Transverse colon (tissue), 4 donors: ENCODE results near the gene SELENOK. TPM values are rescaled to one million over a fixed set of nuclear protein-coding genes. Genes with fewer than 3 reads are reported as not detected.
A peak's percentile ranks its signal among the peaks of the same experiment; 100 is the strongest.

Experiments
- DNase-seq: peaks from one replicate; pipeline ENCODE4 v3.0.0-alpha.2; 2019
- H3K27ac ChIP-seq, 4 donors: fragments of 200-600 bp; sonication (generic); 2 replicates each; pipeline ENCODE4 v1.5.1; 2016 to 2018; ENCODE audit warnings: inconsistent platforms in 4 of 4
- H3K27me3 ChIP-seq: fragments of 200-600 bp; sonication (generic); 2 replicates; pipeline ENCODE4 v1.5.1; 2017; ENCODE audit warnings: inconsistent platforms
- H3K36me3 ChIP-seq, 4 donors: fragments of 200-600 bp; sonication (generic); 2 replicates each; pipeline ENCODE4 v1.5.1; 2017 to 2019; ENCODE audit warnings: inconsistent platforms in 4 of 4
- H3K4me1 ChIP-seq, 4 donors: fragments of 200-600 bp; sonication (generic); 2 replicates each; pipeline ENCODE4 v1.5.1; 2017 to 2020; ENCODE audit warnings: inconsistent platforms in 4 of 4
- H3K4me3 ChIP-seq, 4 donors: fragments of 200-600 bp; sonication (generic); 1 replicate in 1 of 4; 2 replicates in 3 of 4; pipeline versions ENCODE4 v1.5.1 to v1.6.1; 2017 to 2019; ENCODE audit warnings: inconsistent platforms in 4 of 4
- H3K9me3 ChIP-seq, 2 donors: fragments of 200-600 bp; sonication (generic); 2 replicates each; pipeline ENCODE4 v1.5.1; 2017 to 2019; ENCODE audit warnings: inconsistent platforms in 2 of 2
- EP300 ChIP-seq: sonication (generic); formaldehyde crosslinking; IDR thresholded peaks from one replicate; pipeline ENCODE4 v1.6.1; 2017; ENCODE audit warnings: antibody characterized with exemption, low read depth
- POLR2A ChIP-seq: fragments of 450-650 bp; IDR thresholded peaks from one replicate; pipeline ENCODE4 v1.6.1; 2016; ENCODE audit warnings: antibody characterized with exemption, mild to moderate bottlenecking, moderate library complexity
- POLR2AphosphoS5 ChIP-seq, 3 donors: sonication (generic); formaldehyde crosslinking; IDR thresholded peaks; one replicate each; pipeline ENCODE4 v1.6.1; 2016; ENCODE audit warnings: antibody characterized with exemption in 3 of 3
- WGBS, 2 donors: methylation state at CpG; one replicate each; pipeline ENCODE4 v1.1.5; 2018; ENCODE audit warnings: low coverage in 1 of 2; 5-methylcytosine and 5-hydroxymethylcytosine counted together
- in situ Hi-C, 4 donors: fragments of 200-750 bp; cut with MboI; loops; one replicate each; pipeline versions ENCODE4 v1.15.0 to v1.15.1; 2017; ENCODE audit warnings: low sequenced_read_pairs in 3 of 4, low pct_ligation_motif_present in 1 of 4, low pct_unique_long_range_greater_than_20kb in 1 of 4
- intact Hi-C: fragments of 100-400 bp; cut with DNase I; formaldehyde crosslinking; loops from one replicate; pipeline ENCODE4 v1.15.1; 2023; ENCODE audit warnings: low total_unique reads
- total RNA-seq, 4 donors: library from RNA; depleted of rRNA; stranded (reverse); fragments of >200 nt; gene quantifications; one replicate each; pipeline ENCODE4 v1.1.0, GENCODE V29; 2016
- TF ChIP-seq, protein P1 (sequence below), 5 experiments: fragments of 200-600 bp in 3 of 5; fragments of 450-650 bp in 2 of 5; sonication (generic) in 3 of 5; IDR thresholded peaks; 1 replicate in 2 of 5; 2 replicates in 3 of 5; pipeline ENCODE4 v1.5.1; 2016 to 2017; ENCODE audit warnings: antibody characterized with exemption in 5 of 5, inconsistent platforms in 3 of 5, mild to moderate bottlenecking in 2 of 5, moderate library complexity in 1 of 5

SELENOK gene
- total RNA-seq, 4 donors from 2014 or later: 14.6 to 77.4 (median 35.6) TPM

DNA sequence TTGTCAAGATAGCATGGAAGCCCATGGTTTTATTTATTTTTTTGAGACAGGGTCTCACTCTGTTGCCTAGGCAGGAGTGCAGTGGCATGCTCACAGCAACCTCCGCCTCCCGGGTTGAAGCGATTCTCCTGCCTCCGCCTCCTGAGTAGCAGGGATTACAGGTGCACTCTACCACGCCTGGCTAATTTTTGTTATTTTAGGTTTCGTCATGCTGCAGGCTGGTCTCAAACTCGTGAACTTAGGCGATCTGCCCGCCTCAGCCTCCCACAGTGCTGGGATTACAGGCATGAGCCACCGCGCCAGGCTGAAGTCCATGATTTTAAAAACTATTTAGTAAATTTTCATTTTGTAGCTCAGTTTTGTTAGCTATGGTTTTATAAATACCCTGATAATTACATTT is 7.0 kb downstream of the SELENOK start:
- no peak for TF ChIP-seq POLR2A
- TF ChIP-seq EP300: no peak
- TF ChIP-seq, protein P1, sequence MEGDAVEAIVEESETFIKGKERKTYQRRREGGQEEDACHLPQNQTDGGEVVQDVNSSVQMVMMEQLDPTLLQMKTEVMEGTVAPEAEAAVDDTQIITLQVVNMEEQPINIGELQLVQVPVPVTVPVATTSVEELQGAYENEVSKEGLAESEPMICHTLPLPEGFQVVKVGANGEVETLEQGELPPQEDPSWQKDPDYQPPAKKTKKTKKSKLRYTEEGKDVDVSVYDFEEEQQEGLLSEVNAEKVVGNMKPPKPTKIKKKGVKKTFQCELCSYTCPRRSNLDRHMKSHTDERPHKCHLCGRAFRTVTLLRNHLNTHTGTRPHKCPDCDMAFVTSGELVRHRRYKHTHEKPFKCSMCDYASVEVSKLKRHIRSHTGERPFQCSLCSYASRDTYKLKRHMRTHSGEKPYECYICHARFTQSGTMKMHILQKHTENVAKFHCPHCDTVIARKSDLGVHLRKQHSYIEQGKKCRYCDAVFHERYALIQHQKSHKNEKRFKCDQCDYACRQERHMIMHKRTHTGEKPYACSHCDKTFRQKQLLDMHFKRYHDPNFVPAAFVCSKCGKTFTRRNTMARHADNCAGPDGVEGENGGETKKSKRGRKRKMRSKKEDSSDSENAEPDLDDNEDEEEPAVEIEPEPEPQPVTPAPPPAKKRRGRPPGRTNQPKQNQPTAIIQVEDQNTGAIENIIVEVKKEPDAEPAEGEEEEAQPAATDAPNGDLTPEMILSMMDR (IDR thresholded peaks at IDR 0.05): no peak
- TF ChIP-seq POLR2AphosphoS5 (IDR thresholded peaks at IDR 0.05): no peak
- Histone ChIP-seq H3K27me3 (no peaks in the 10 kb centered on the region), H3K4me1 (peaks cover 9 to 23% (median 11%) of the 10 kb centered on the region in 4 donors), H3K4me3 (no peak overlapping the region), H3K36me3 (peaks cover 0 to 24% (median 6%) of the 10 kb centered on the region in 4 donors), H3K27ac (no peak overlapping the region), H3K9me3 (no peaks in the 10 kb centered on the region)
- intact Hi-C loops (loop anchor here (10.0 kb wide), 1 partner anchor 630 kb away; the partner anchor contains the start of gene TKT), in situ Hi-C loops (loop anchor here in 1 of 4 donors (25.0 kb wide), 1 partner anchor 547 kb away; the partner anchor contains the start of gene DCP1A)
- WGBS, 2 donors: 92 to 96% methylated on average over 8 to 11 of the region's 11 CpGs
- DNase-seq: no peak

DNA sequence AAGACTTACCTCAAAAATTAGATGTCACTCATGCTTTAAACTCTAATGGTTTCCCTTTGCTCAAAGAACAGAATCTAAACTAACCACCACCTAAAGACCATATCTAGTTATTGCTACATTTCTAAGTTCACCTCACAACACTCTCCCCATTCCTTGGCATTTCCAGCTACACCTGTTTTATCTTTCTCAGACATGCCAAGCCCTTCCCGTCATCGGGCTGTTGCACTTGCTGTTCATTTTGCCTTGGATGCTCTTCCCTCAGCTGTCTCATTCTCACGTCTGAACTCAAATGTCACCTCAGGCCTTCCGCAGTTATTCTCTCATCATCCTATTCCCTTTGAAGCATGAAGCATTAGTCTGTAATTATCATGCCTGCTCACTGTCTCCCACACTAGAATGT is 8.7 kb downstream of the SELENOK start:
- Histone ChIP-seq H3K36me3 (peaks cover 0 to 39% (median 12%) of the 10 kb centered on the region in 4 donors), H3K9me3 (no peaks in the 10 kb centered on the region), H3K4me3 (no peak overlapping the region), H3K4me1 (peaks cover 5 to 14% (median 11%) of the 10 kb centered on the region in 4 donors), H3K27me3 (no peaks in the 10 kb centered on the region), H3K27ac (no peak overlapping the region)
- intact Hi-C loops (loop anchor here (10.0 kb wide), 1 partner anchor 628 kb away; the partner anchor contains the start of gene TKT), in situ Hi-C loops (loop anchor here in 1 of 4 donors (25.0 kb wide), 1 partner anchor 546 kb away; the partner anchor contains the start of gene DCP1A)
- no peak for DNase-seq
- TF ChIP-seq POLR2AphosphoS5 (IDR thresholded peaks at IDR 0.05) (no peak), POLR2A (no peak), EP300 (no peak)
- TF ChIP-seq, protein P1 (IDR thresholded peaks at IDR 0.05): no peak
- 88 to 89% methylated on average over 4 of the region's 4 CpGs for WGBS, 2 donors

DNA sequence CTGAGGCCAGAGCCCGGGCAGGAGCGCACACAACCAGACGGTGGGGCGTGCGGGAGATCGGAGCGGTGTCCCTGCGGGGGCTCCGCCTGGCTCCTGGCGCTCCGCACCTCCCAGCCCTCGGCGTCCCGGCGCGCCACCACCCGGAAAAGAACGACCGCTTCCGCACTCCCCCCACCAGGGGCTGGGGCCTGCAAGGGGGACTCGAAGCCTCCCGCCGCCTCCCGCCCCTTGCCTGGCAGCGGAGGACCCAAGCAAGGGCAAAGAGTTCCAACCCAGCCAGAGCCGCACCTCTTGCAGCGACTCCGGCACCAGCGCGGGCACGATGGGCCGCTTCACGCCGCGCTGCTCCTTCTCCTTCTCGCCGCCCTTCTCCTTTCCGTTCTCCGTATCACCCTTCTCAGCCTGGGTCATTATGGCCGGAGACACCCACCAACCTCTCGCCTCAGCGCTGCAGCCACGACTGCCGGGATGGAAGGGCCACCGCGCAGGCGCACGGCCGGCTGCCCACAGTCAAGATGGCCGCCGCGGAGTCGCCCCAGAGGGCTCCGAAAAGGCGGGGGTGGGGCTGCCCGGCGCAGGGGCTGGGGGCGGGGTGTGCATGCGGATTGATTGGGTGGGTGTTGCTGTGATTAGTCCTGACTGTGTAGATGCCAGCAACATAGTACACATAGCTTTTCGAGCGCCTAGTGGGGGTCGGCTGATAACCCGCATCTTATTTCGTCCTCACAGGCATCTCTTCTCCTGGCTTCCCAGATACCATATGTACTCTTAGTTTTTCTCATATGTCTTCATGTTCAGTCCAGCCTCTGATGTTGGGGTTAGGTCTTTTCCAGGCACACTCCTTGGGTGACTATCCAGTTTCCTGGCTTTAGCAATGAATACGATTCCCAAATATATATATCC is 9.7 kb downstream of the SELENOK start, which contains the start of gene ACTR8:
TSS of gene ACTR8 (minus strand) at position 462 of the 903 bp plus-strand sequence. CDS start at position 411, 51 bp downstream.
- no peaks in the 10 kb centered on the region for H3K9me3 ChIP-seq
- intact Hi-C loops (loop anchor here (10.0 kb wide), 1 partner anchor 627 kb away; the partner anchor contains the start of gene TKT), in situ Hi-C loops (loop anchor here in 1 of 4 donors (25.0 kb wide), 1 partner anchor 545 kb away; the partner anchor contains the start of gene DCP1A)
- DNase-seq: peak; percentile 88
- H3K27ac ChIP-seq: peak within 1 kb of the TSS; percentile 89 to 92 (median 90)
- WGBS, 2 donors: 2% methylated on average over 52 of the region's 65 CpGs; no CpG with 5 or more reads in 1 of the 2 donors
- no peaks in the 10 kb centered on the region for H3K27me3 ChIP-seq
- peaks cover 0 to 50% (median 17%) of the 10 kb centered on the region in 4 donors for H3K36me3 ChIP-seq
- TF ChIP-seq EP300: no peak
- TF ChIP-seq POLR2AphosphoS5 (IDR thresholded peaks at IDR 0.05): peak; percentile 81 to 82 (median 82)
- peak; percentile 76 for TF ChIP-seq POLR2A
- TF ChIP-seq, protein P1 (IDR thresholded peaks at IDR 0.05): peak in 4 of 5 experiments; percentile 16 to 58 (median 30)
- peak within 1 kb of the TSS; percentile 74 to 93 (median 82) for H3K4me3 ChIP-seq
- H3K4me1 ChIP-seq: peaks cover 5 to 14% (median 11%) of the 10 kb centered on the region in 4 donors
